HG03342 (cell line): ENCODE measurements around the gene GSTM1.
"Not testable (repeated sequence)": the region's sequence is repeated elsewhere in the genome, so short reads cannot be mapped to it uniquely, and the experiment has no call there.

Experiments used
- ATAC-seq: cut with Tn5 transposase; IDR thresholded peaks from one replicate; pipeline ENCODE4 v1.9.1; 2021; ENCODE audit warnings: mild to moderate bottlenecking, moderate library complexity; ENCODE audit not compliant: unreplicated experiment

Gene GSTM1

DNA sequence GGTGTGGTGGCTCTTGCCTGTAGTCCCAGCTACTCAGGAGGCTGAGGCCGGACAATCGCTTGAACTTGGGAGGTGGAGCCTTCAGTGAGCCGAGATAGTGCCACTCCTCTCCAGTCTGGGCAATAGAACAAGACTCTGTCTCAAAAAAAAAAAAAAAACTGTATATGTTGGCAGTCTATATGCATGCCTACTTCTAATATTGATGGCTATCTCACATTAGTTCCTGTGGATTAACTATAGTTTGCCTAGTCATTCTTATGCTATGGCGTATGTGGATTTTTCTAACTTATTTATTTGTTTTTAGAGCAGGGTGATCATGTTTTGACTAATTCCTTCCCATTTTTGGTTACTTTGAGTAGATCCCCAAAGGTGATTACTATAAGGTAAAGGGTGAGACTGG, 9.4 kb downstream of the GSTM1 start:
- no peak for ATAC-seq

DNA sequence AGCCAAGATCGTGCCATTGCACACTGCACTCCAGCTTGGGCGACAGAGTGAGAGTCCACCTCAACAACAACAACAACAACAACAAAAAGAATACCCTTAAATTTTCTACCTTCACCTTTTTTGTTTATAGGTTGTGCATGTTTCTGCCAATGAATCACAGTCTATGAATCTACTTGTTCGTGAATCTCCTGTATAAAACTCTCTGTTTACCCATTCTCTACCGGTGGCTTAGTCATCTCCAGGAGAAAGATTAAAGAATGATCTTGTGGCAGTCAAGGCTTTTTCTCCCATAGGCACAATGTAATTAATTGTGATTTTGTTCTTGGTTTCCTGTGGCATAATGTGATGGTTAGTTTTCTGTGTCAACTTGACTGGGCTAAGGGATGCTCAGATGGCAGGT, 10.2 kb downstream of the GSTM1 start:
- ATAC-seq, result not testable (repeated sequence)

DNA sequence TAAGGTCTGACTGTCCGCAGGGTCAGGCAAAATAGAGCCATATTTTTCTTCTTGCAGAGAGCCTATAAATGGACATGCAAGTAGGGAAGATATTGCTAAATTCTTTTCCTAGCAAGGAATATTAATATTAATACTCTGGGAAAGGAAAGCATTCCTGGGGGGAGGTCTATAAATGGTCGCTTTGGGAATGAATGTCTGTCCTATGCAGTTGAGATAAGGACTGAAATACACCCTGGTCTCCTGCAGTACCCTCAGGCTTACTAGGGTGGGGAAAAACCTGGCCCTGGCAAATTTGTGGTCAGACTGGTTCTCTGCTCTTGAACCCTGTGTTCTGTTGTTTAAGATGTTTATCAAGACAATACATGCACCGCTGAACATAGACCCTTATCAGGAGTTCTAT, 15.3 kb downstream of the GSTM1 start:
- not testable (repeated sequence) for ATAC-seq

DNA sequence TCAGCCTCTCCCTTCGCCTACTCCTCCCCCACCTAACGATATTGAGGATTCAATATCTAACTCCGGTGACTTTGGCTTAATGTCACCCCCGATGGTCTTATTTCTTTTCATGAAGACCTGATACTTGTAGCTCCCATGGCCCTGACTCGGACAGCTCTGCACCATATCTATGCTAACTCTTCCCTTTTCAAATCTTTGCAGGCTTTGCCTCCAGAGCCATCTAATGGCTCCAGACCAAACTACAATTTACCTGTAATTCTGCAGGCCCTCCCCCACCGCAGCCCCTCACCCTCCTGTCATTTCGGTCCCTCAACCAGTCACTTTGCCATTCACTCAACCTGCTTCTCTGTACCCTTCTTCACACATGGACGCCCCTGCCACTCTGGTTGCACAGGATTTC, 16.6 kb downstream of the GSTM1 start:
- ATAC-seq, result no peak

DNA sequence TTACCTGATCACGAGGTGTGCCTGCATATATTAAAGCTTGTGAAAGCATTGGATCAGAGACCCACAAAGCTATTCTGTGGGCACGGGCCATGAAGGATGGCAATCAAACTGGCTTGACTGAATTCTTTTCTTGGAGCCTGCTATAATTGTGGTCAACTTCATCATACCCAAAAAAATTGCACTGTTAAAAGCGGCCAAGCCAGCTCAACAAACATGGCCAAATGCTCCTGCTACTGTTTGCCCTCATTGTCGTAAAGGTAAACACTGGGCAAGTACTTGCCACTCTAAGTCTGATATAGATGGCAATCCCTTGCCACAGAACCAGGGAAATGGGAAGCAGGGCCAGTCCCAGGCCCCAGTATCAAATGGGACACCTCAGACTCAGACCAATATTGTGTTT, 17.8 kb downstream of the GSTM1 start:
- ATAC-seq, result no peak

DNA sequence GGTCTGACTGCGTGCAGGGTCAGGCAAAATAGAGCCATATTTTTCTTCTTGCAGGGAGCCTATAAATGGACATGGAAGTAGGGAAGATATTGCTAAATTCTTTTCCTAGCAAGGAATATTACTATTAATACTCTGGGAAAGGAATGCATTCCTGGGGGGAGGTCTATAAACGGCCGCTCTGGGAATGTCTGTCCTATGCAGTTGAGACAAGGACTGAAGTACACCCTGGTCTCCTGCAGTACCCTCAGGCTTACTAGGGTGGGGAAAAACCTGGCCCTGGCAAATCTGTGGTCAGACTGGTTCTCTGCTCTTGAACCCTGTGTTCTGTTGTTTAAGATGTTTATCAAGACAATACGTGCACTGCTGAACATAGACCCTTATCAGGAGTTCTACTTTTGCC, 21.3 kb downstream of the GSTM1 start:
- not testable (repeated sequence) for ATAC-seq

DNA sequence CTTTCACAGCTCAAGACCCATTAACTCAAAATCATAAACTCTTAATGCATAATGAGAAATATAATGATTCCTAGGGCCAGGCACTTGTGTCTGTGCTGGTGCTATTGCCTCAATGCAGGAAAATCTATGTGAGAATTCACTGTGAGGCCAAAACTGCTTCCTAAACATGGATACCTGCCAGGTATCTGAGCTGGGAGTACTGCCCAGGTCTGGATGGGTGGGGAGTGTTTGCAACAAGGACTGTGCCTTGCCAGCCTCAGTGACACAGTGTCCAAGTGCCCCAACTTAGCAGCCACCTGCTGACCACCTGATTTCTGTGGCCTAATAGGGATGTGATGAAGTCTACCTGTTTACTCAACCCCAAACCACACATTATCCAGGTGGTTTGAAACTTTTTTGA, 22.2 kb downstream of the GSTM1 start:
- not testable (repeated sequence) for ATAC-seq

DNA sequence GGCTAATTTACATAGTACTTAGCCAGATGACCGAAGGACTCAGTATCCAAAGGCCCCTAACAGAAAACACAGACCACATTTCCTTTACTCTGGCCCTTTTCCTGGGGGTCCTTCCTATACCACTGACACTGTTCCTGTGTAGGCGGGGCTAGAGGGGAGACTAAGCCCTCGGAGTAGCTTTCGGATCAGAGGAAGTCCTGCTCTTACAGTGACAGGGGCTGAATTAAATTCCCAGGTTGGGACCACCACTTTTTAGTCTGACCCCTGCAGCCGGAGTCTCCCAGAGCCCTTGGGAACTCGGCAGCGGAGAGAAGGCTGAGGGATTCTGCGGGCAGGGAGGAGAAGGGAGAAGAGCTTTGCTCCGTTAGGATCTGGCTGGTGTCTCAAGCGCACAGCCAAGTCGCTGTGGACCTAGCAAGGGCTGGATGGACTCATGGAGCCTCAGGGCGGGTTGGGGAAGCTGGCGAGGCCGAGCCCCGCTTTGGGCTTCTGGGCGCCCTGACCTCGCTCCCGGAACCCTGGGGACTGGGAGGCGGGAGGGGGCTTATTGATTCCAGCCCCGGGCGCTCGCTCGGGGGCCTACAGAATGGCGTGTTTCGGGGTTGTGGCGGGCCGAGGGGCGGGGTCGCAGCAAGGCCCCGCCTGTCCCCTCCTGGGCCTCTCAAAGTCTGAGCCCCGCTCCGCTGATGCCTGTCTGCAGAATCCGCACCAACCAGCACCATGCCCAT, 24.1 kb downstream of the GSTM1 start, which contains the start of gene GSTM5:
Gene GSTM5 (plus strand): TSS at position 659 of the 728 bp plus-strand sequence. CDS start 62 bp downstream, at position 721.
- not testable (repeated sequence) for ATAC-seq

DNA sequence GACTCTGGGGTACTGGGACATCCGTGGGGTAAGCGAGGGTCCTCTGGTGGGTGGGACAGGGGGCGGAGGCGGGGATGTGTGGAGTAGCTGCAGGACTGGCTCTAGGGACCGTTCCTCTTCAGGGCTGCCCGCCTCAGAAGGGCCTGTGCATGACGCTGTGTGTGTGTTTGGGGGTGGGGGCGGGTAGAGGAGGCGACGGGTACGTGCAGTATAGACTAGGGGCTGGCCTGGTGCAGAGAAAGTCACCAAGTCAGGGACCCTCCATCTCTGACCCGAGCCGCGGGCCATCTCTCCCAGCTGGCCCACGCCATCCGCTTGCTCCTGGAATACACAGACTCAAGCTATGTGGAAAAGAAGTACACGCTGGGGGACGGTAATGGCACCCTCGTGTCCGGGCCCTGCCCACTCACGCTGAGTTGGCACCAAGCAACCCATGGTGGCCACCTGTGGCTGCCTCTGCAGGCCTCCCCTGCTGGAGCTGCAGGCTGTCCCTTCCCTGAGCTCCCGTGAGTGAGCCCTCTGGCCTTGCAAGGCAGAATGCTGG, 24.8 kb downstream of the GSTM1 start:
- no peak for ATAC-seq

DNA sequence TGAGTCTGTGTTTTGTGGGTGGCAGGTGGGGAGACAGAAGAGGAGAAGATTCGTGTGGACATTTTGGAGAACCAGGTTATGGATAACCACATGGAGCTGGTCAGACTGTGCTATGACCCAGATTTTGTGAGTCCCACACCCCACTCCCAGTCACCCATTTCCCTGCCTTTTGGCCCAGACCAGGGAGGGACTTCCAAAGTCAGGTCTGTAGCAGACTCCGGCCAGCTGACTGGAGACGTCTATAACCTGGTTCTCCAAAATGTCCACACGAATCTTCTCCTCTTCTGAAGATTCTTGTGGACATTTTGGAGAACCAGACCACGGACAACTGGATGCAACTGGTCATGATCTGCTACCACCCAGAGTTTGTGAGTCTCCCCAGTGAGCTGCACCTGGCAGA, 26.0 kb downstream of the GSTM1 start:
- no peak for ATAC-seq

DNA sequence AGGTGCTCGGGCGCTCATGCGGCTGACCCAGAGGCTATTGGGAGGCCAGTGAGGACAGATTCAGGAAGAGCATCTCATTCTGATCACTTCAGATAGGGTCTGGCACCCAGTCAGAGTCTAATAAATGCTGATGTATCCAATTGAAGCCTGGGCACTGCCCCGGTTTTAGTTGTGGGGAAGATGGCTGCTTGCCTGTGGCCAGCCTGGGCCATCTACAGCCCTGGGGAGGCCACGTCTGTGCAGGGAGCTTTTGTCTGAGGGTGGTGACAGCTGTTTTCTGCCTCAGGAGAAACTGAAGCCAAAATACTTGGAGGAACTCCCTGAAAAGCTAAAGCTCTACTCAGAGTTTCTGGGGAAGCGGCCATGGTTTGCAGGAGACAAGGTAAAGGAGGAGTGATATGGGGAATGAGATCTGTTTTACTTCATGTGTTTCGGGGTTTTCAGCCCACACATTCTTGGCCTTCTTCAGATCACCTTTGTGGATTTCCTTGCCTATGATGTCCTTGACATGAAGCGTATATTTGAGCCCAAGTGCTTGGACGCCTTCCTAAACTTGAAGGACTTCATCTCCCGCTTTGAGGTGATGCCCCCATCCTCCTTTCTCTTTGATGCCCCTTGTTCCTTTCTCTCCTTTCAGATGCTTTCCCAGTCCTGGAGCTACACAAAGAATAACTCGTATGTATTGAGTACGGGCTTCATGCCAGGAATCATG, 27.2 kb downstream of the GSTM1 start:
- no peak for ATAC-seq

DNA sequence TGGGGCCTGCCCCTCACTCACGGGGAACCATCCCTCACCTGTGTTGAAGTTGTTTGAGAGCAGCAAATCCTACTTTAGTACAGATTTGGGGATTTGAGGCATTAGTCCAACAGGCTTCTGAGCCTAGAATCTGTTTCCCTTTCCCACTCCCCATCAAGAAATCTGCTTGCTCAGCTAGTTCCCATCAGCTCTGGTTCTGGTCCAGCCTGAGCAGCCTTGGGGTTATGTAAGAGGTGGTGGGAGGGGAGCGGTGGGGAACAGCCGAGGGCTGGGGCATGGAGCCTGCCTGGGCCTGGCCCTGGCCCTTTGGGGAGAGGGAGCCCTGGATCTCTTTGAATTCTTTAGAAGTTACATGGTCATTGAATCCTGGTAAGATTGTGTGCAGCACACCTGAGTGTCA, 28.5 kb downstream of the GSTM1 start:
- no peak for ATAC-seq

DNA sequence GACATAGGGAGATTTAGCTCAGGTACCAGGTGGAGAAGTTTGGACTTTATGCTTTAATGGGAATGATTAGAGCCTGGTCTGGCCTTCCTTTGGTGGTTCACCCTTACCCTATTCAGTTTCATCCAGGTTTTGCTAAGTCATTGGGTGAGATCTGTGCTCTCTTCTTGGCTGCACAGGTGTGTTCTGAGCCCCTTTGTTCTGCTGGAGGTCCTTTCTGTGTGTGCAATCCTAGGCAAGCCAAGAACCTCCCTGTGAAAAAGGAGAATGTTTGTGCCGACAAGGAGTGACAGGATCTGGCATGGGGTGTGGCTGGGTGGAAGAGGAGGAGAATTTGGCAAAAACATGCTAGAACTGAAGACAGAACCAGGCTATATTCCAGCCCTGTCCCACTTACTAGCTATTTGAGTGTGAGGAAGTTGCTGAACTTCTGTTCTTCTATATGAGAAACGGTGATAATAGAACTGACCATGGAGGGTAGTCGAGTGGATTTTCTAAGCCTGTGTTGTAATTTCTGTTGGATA, 29.0 kb downstream of the GSTM1 start:
- ATAC-seq, result no peak

DNA sequence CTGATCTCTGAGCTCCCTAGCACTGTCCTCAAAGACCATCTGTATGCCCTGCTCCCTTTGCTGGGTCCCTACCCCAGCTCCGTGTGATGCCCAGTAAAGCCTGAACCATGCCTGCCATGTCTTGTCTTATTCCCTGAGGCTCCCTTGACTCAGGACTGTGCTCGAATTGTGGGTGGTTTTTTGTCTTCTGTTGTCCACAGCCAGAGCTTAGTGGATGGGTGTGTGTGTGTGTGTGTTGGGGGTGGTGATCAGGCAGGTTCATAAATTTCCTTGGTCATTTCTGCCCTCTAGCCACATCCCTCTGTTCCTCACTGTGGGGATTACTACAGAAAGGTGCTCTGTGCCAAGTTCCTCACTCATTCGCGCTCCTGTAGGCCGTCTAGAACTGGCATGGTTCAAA, 30.1 kb downstream of the GSTM1 start:
- ATAC-seq, result no peak

DNA sequence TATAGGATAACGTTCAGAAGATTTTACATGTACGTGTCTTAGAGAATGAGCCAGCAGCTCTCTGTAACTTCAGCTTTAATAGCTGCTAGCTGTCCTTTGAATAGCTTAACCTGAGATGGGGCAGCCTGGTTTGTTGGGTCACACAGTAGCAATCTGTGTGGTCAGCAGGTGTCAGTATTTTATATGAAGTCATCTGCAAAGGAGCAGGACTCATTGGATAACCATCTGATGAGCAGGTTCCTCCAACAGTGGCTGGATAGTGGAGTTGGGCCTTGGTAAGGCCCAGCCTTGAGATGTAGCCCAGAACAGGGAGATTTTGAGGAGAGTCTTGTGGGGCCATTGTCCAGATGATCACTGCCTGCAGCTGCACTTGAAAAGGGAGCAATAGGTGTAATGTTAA, 30.9 kb downstream of the GSTM1 start:
- no peak for ATAC-seq

DNA sequence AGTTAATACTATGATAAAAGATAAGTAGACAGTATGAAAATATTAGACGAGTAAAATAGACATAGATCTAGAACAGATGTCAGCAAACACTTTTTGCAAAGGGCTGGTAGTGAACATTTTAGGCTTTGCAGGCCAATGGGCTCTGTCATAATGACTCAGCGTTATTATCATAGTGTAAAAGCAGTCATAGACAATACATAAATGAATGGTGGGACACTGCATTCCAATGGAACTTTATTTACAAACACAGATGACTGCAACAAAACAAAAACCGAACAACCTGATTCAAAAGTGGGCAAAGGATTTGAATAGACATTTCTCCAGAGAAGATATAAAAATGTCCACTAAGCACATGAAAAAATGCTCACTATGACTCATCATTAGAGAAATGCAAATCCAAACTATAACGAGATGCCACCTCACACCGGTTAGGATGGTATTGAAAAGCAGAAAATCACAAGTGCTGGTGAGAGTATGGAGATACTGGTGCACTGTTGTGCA, 31.8 kb downstream of the GSTM1 start:
- ATAC-seq, result peak; percentile 43

DNA sequence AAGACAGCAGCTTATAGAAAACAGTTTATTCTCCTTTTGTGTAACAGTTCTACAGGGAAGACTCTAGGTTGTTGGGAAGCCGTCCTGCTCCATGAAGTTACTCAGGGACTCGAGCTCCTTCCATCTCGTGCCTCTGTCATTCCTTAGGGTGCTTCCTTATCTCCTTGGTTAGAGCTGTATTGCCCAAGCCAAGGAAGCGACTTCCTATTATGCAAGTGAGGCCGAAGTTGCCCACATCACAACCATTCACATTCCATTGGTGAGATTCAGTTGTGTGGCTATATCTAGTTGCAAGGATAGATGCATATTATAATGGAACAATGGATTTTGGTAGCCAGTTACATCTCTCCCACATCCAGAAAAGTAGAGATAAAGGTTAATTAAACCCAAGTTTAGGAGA, 33.4 kb downstream of the GSTM1 start:
- ATAC-seq, result no peak

DNA sequence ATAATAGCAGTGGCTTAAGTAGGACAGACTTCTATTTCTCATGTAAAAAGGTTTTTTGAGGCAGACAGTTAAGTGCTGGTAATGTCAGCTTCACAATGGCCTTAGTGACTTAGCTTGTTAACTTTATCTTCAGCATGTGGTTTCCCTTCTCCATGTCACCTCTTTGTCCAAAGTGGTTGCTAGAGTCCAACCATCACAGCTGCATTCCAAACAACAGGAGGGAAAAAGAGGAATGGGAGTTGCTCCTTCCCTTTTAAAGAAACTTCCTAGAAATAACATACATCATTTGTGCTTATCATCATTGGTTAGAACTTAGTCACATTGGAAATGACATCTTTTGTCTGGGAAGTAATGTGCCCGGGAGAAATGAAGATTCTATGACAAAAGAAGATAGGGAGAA, 34.4 kb downstream of the GSTM1 start:
- ATAC-seq, result no peak

DNA sequence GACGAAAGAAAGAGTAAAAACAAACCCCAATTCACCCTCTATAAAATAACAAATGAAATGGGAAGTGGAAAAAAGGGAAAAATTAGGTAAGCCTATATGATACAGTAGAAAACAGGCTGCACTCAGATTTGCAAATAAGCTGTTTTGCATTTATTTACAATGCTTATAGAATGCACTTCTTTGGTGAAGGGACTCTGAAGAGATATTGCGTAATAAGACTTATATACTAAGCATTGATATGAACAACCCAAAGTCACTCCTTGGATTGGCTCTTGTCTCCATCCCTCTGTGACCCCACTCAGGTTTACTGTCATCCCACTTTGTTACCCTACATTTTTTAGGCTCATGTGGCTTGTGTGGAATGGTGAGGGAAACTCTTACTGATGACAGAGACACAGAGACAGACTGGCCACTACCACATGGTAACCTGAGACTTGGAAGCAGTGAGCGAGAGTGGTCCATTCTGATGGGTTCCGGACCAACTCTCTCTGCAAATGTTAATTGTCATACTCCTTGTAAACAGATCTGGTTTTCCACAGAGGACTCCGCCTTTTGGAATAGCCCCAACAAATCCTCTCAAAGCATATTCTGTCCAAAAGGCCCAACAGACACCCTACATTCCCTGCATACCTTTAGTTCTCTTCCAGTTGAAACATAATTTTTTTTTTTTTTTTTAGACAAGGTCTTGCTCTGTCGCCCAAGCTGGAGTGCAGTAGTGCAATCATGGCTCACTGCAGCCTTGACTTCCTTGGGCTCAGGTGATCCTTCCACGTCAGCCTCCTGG, 35.5 kb downstream of the GSTM1 start:
- ATAC-seq, result no peak

DNA sequence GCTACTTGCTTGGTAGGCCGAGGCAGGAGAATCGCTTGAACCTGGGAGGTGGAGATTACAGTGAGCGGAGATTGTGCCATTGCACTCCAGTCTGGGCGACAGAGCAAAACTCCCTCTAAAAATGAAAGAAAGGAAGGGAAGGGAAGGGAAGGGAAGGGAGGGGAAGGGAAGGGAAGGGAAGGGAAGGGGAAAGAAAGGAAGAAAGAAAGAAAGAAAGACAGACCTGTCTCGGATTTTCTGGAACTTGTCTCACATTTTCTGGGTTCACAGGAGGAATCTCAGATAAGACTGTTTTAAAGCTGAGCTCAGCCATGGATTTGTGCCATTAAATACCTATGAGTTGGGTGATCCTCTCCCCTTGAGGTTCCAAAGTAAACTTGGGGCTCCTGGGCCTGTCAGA, 37.3 kb downstream of the GSTM1 start:
- ATAC-seq, result no peak

DNA sequence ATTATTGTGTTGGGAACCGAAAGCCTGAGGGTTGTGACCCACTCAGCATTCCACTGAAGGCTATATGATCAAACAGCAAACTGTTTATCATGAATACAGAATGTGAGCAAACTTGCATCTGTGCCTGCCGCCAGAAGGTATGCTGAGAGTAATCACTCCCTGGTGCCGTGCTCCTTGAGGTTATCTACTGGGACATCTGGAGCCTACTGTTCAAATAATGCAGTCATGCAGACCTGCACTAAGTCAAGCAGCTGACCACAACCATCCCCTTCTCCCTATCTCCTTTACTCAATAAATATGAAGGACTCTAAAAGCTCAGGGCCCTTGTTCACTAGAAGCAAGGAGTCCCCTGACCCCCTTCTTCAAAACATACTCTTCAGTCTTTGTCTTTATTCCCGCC, 37.9 kb downstream of the GSTM1 start:
- ATAC-seq, result no peak
